GM10248 (cell line): ENCODE measurements around the gene CARNS1.

Experiments
- CTCF ChIA-PET: fragments of 300-600 bp; sonication (Branson Sonifier 250); formaldehyde crosslinking; extraction: SDS; loops from one replicate; lab custom pipeline; 2021; ENCODE audit warnings: antibody characterized with exemption; lab: Yijun Ruan, JAX
- POLR2A ChIA-PET: fragments of 350-650 bp; sonication (Branson Sonifier 250); formaldehyde crosslinking; extraction: SDS; loops from one replicate; lab custom pipeline; 2020; ENCODE audit warnings: antibody characterized with exemption; lab: Yijun Ruan, JAX
- DNase-seq: peaks from one replicate; pipeline ENCODE4 v3.0.0; 2012; ENCODE audit errors: extremely low spot score
- CTCF ChIP-seq: IDR thresholded peaks from 2 replicates; pipeline ENCODE4 v1.5.1; 2012; ENCODE audit warnings: mild to moderate bottlenecking, low read depth; ENCODE audit errors: extremely low read depth, missing control alignments, control extremely low read depth

Gene CARNS1

GRCh38 chr11:67429038-67429668 lies 13.7 kb downstream of the CARNS1 start:
- POLR2A ChIA-PET = interaction anchor here (0.6 kb wide), 2 partner anchors 302 to 621 kb away, joined by 4 read pairs; no protein-coding TSS in a partner anchor
- TF ChIP-seq CTCF = no peak
- DNase-seq = no peak
- CTCF ChIA-PET = interaction anchor here (0.7 to 1.6 kb wide), 5 partner anchors 9 to 28 kb away, joined by 3 to 6 read pairs (median 3); partner anchors contain the start of gene PTPRCAP

GRCh38 chr11:67429722-67430121 lies 14.2 kb downstream of the CARNS1 start:
- no peak for DNase-seq
- TF ChIP-seq CTCF = no peak
- ChIA-PET POLR2A (interaction anchor here (0.6 kb wide), 1 partner anchor 303 kb away, joined by 4 read pairs; no protein-coding TSS in a partner anchor), CTCF (interaction anchor here (1.0 kb wide), 1 partner anchor 22 kb away, joined by 3 read pairs; no protein-coding TSS in a partner anchor)

GRCh38 chr11:67431346-67432249 lies 16.1 kb downstream of the CARNS1 start:
- POLR2A ChIA-PET = interaction anchor here (0.6 to 0.7 kb wide), 4 partner anchors 7 to 81 kb away, joined by 4 to 7 read pairs (median 6); no protein-coding TSS in a partner anchor
- DNase-seq = no peak
- TF ChIP-seq CTCF = no peak
- CTCF ChIA-PET = interaction anchor here (1.0 to 2.0 kb wide), 3 partner anchors 7 to 56 kb away, joined by 3 to 5 read pairs (median 3); partner anchors contain the start of gene PPP1CA

GRCh38 chr11:67432655-67433349 lies 17.3 kb downstream of the CARNS1 start:
- CTCF ChIA-PET = interaction anchor here (1.0 to 1.2 kb wide), 2 partner anchors 55 to 171 kb away, joined by 3 read pairs; no protein-coding TSS in a partner anchor
- no peak for TF ChIP-seq CTCF
- no peak for DNase-seq
- POLR2A ChIA-PET = interaction anchor here (0.6 kb wide), 2 partner anchors 10 to 1214 kb away, joined by 3 read pairs; partner anchors contain the start of gene CORO1B

- no peak for DNase-seq
- CTCF ChIA-PET = interaction anchor here (1.2 to 1.8 kb wide), 2 partner anchors 32 to 172 kb away, joined by 3 to 6 read pairs; partner anchors contain the start of gene PPP1CA
- POLR2A ChIA-PET = interaction anchor here (0.6 to 1.3 kb wide), 2 partner anchors 10 to 16 kb away, joined by 3 read pairs; partner anchors contain the start of gene CORO1B
- no peak for TF ChIP-seq CTCF
Observed at GRCh38 chr11:67433536-67434394, 18.3 kb downstream of the CARNS1 start.
